Colonic mucosa (tissue), 4 donors: ENCODE measurements around the gene BIN2. TPM values are rescaled to one million over a fixed set of nuclear protein-coding genes. Genes with fewer than 3 reads are reported as not detected.

Source experiments
- DNase-seq: peaks from one replicate; pipeline ENCODE4 v3.0.0-alpha.2; 2020
- H3K27ac ChIP-seq: fragments of 200-600 bp; one replicate; pipeline ENCODE4 v1.8.0; 2021
- H3K27me3 ChIP-seq: fragments of 200-600 bp; one replicate; pipeline ENCODE4 v1.8.0; 2021
- H3K36me3 ChIP-seq: fragments of 200-600 bp; one replicate; pipeline ENCODE4 v1.8.0; 2021
- H3K4me1 ChIP-seq: fragments of 200-600 bp; one replicate; pipeline ENCODE4 v1.8.0; 2021; ENCODE audit warnings: mild to moderate bottlenecking
- H3K4me3 ChIP-seq: fragments of 200-600 bp; one replicate; pipeline ENCODE4 v1.8.0; 2021
- H3K9ac ChIP-seq, 2 donors: one replicate each; pipeline ENCODE4 v1.7.0; 2013; ENCODE audit warnings: control low read depth in 2 of 2, low read depth in 2 of 2, low read length in 2 of 2
- H3K9me3 ChIP-seq: fragments of 200-600 bp; one replicate; pipeline ENCODE4 v1.8.0; 2021
- intact Hi-C: fragments of 100-400 bp; cut with DNase I; formaldehyde crosslinking; loops from one replicate; pipeline ENCODE4 v1.14.1; 2022
- total RNA-seq, 2 donors: library from RNA; stranded (reverse); fragmentation: NEBNext Ultra II Directional in 1 of 2; extraction: Animal tissue kit (Norgen Biotek cat#: 25700) in 1 of 2; gene quantifications; one replicate each; pipeline ENCODE4 v1.2.1, GENCODE V29; 2021
- TF ChIP-seq, protein P1 (sequence below): fragments of 200-600 bp; IDR thresholded peaks from one replicate; pipeline ENCODE4 v1.8.0; 2022; ENCODE audit warnings: antibody characterized with exemption, mild to moderate bottlenecking
- donor health status: healthy.
- donor health status: DM: no; HTN: no; CAD: no.
- donor health status: DM: no; HTN: no; CAD: no.

Gene BIN2
- total RNA-seq, 2 donors from 2014 or later, result 6.7 to 6.8 TPM

DNA sequence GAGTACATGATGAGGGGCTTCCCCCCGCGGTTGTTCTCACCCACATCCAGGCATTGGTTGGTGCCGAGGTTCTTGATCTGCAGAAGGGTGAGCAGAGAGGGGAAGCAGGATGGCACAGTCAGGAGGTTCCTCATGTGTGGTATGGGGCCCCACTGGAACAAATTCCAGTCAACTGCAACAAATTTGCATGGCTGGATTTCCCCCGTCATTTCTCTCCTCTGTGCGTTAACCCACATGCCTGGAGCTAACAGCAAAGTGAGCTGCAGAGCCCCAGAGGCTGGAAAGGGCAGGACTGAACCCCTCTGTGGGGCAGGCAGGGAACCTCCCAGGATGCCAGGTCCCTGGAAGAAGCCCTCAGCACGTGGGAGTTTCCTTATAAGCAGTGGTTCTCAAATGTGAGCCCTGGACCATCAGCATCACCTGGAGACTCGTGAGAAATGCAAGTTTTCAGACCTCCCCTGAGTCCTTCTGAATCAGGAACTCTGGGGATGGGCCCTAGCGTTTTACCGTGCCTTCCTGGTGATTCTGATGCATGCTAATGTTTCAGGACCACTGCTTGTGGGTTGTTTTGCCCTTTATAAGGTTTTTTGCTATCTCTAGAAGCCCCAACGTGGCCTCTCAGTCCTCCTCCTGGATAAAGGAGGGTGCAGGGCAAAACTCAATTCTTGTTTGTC lies 33.5 kb upstream of the BIN2 start:
- H3K27ac ChIP-seq, result no peak overlapping the region
- DNase-seq, result no peak
- no peak overlapping the region for H3K4me3 ChIP-seq
- H3K27me3 ChIP-seq, result no peaks in the 10 kb centered on the region
- H3K36me3 ChIP-seq, result no peaks in the 10 kb centered on the region
- H3K9me3 ChIP-seq, result no peaks in the 10 kb centered on the region
- no peak overlapping the region for H3K9ac ChIP-seq
- TF ChIP-seq, protein P1, sequence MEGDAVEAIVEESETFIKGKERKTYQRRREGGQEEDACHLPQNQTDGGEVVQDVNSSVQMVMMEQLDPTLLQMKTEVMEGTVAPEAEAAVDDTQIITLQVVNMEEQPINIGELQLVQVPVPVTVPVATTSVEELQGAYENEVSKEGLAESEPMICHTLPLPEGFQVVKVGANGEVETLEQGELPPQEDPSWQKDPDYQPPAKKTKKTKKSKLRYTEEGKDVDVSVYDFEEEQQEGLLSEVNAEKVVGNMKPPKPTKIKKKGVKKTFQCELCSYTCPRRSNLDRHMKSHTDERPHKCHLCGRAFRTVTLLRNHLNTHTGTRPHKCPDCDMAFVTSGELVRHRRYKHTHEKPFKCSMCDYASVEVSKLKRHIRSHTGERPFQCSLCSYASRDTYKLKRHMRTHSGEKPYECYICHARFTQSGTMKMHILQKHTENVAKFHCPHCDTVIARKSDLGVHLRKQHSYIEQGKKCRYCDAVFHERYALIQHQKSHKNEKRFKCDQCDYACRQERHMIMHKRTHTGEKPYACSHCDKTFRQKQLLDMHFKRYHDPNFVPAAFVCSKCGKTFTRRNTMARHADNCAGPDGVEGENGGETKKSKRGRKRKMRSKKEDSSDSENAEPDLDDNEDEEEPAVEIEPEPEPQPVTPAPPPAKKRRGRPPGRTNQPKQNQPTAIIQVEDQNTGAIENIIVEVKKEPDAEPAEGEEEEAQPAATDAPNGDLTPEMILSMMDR, result no peak
- H3K4me1 ChIP-seq, result no peaks in the 10 kb centered on the region
- intact Hi-C loops, result no loop called here

DNA sequence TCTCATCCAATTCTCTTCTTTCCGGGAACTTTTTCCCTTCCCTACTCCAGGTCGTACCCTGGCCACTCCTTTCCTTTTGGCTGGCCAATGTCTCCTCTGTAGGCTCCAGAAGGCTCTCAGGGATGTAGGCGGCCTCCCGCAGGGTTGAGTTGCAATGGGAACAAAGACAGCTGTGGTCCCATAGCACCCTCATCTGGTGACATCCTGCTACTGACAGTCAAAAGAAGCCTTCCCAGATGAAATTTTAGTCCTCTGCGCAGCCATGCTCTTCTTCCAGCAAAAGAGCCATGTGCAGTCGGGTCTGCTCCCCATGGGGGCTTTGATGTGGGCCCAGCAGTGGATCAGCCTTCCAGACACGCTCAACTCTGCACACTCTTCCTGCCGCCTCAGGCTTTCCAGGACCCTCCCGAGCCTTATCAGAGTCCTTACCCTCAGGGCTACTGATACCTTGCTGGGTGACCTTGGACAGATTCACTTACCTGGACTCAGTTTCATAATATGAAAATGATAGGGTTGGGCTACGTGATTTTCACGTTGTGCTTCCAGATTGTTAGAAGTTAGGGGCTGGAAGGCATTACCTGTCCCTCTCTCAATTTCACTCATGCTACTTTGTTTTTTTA lies 28.0 kb upstream of the BIN2 start:
- intact Hi-C loops, result no loop called here
- H3K36me3 ChIP-seq, result no peaks in the 10 kb centered on the region
- H3K4me1 ChIP-seq, result no peaks in the 10 kb centered on the region
- DNase-seq, result peak; percentile 52
- H3K4me3 ChIP-seq, result no peak overlapping the region
- H3K9ac ChIP-seq, result peak overlapping the region in 1 of 2 donors; percentile 12
- TF ChIP-seq, protein P1, result peak; percentile 55
- no peaks in the 10 kb centered on the region for H3K27me3 ChIP-seq
- H3K27ac ChIP-seq, result no peak overlapping the region
- H3K9me3 ChIP-seq, result no peaks in the 10 kb centered on the region

DNA sequence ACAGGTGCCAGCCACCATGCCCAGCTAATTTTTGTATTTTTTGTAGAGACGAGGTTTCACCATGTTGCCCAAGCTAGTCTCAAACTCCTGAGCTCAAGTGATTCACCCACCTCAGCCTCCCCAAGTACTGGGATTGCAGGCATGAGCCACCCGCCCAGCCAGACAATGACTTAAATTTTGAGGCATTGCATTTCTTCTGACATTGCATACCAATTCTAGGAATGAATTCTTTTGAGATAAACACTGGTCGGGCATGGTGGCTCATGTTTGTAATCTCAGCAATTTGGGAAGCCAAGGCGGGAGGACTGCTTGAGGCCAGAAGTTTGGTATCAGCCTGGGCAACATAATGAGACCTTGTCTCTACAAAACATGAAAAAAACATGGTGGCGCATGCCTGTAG lies 25.1 kb upstream of the BIN2 start:
- no peak overlapping the region for H3K4me3 ChIP-seq
- H3K4me1 ChIP-seq, result no peaks in the 10 kb centered on the region
- no peak overlapping the region for H3K27ac ChIP-seq
- no peak for DNase-seq
- H3K9ac ChIP-seq, result no peak overlapping the region
- no peaks in the 10 kb centered on the region for H3K27me3 ChIP-seq
- H3K36me3 ChIP-seq, result no peaks in the 10 kb centered on the region
- H3K9me3 ChIP-seq, result no peaks in the 10 kb centered on the region
- intact Hi-C loops, result loop anchor here (10.0 kb wide), 1 partner anchor 304 kb away; the partner anchor contains the start of gene LETMD1
- TF ChIP-seq, protein P1, result no peak

DNA sequence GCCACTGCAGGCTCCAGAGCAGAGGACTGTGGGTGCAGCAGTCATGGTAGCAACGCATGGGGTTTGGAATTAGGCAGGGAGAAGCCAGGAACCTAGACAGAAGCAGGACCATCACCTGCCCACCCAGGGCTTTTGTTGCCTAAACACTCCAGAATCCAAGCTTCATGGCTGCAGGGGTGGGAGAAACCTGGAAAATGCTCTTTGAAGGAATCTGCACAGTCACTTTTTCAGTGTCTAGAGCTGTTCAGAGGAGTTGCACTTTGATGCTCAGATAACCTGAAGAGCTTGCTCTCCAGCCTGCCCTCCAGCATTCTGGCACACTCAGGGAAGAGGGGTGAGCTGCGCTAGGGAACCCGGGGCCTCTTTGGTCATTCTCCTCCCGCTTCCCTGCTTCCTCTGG lies 24.1 kb upstream of the BIN2 start:
- no peak overlapping the region for H3K9ac ChIP-seq
- H3K27ac ChIP-seq, result no peak overlapping the region
- TF ChIP-seq, protein P1, result no peak
- H3K9me3 ChIP-seq, result no peaks in the 10 kb centered on the region
- DNase-seq, result no peak
- intact Hi-C loops, result loop anchor here (10.0 kb wide), 1 partner anchor 303 kb away; the partner anchor contains the start of gene LETMD1
- H3K4me1 ChIP-seq, result no peaks in the 10 kb centered on the region
- H3K4me3 ChIP-seq, result no peak overlapping the region
- no peaks in the 10 kb centered on the region for H3K27me3 ChIP-seq
- H3K36me3 ChIP-seq, result no peaks in the 10 kb centered on the region

DNA sequence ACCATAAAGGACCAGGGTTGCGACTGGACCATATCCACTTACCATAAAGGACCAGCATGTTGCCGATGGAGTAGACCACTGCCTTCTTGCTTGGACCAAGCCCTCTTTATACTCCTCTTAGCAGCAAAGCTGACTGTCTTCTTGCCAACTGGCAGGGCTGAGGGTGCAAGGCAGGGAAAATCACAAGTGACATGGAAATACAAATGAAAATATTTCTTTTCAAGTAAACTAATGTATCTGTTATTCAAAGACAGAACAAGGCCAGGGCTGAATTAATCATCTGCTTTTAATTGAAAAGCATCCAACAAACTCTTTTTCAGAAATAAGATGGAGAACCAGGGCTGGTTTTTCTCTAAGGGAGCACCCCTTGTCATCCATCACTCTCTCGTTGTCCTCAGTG lies 22.6 kb upstream of the BIN2 start, which contains the start of gene CELA1:
TSS of gene CELA1 (minus strand) at position 99 of the 400 bp plus-strand sequence. CDS start at position 58, 41 bp downstream.
- no peak within 1 kb of the TSS for H3K9ac ChIP-seq
- no peak for DNase-seq
- H3K9me3 ChIP-seq, result no peaks in the 10 kb centered on the region
- H3K27me3 ChIP-seq, result no peaks in the 10 kb centered on the region
- TF ChIP-seq, protein P1, result no peak
- H3K27ac ChIP-seq, result no peak within 1 kb of the TSS
- no peak within 1 kb of the TSS for H3K4me3 ChIP-seq
- intact Hi-C loops, result loop anchor here (10.0 kb wide), 1 partner anchor 302 kb away; the partner anchor contains the start of gene LETMD1
- no peaks in the 10 kb centered on the region for H3K4me1 ChIP-seq
- H3K36me3 ChIP-seq, result no peaks in the 10 kb centered on the region
